Measurements from ENCODE around the gene NECAB2. TPM values are rescaled to one million over a fixed set of nuclear protein-coding genes. Genes with fewer than 3 reads are reported as not detected.

Gene NECAB2
- total and polyA plus RNA-seq, 2 of the 8 experiments (the other 6 are each of a cell fraction or from before 2014, with no cell fraction given): 3.6 to 4.2 TPM

DNA sequence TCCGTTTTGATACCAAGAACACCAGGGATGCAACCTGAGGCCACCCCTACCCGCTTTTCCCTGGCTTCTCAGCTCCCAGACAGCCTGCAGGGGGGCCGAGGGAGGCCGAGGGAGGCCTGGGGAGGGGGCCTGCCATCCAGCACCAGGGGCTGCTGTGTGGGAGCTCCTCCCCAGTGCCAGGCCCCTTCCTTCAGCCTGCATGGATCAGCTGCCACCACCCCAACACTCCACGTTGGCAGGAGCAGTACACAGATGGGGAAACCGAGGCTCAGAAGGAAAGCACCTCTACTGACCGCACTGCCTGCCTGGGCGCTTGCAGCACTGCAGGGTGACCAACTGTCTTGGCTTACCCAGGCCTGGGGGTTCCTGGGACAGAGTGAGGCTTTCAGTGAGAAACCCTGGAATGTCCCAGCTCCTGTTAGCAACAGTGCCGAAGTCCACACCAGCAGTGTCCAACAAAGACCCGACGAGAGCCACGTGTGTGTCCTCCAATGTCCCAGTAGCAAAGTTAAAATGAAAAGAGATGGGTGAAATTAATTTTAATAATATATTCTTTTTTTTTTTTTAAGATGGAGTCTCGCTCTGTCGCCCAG lies 20.3 kb upstream of the NECAB2 start:
- Histone ChIP-seq H4K91ac (replicated peaks; ENCODE audit: insufficient read length, low read length) (no peak overlapping the region), H3K4me1 (replicated peaks in 1 of 4; ENCODE audit: control insufficient read depth in 3 of 4, insufficient read depth in 4 of 4, low read length in 3 of 4) (no peaks in the 10 kb centered on the region), H3K14ac (ENCODE audit: insufficient read length) (no peak overlapping the region), H2BK5ac (ENCODE audit: low read depth, low read length) (no peak overlapping the region), H2AK5ac (ENCODE audit: low read depth, low read length) (no peak overlapping the region), H3K23me2 (ENCODE audit: low read depth, low read length) (0 out of 2 replicates have a peak, but pooled peaks cover 1% of the 10 kb centered on the region), H2BK12ac (ENCODE audit: low read depth, low read length) (no peak overlapping the region), H2BK15ac (ENCODE audit: low read length) (no peak overlapping the region), H2BK20ac (ENCODE audit: low read length) (no peak overlapping the region), H3K36me3 (ENCODE audit: control insufficient read depth in 2 of 4, insufficient read depth in 4 of 4, low read length in 3 of 4) (no peaks in the 10 kb centered on the region), H4K8ac (ENCODE audit: extremely low read depth, insufficient read depth, low read length) (no peak overlapping the region), H3K56ac (replicated peaks; ENCODE audit: insufficient read length, low read depth, low read length) (no peak overlapping the region), H3K79me1 (ENCODE audit: low read depth, low read length) (no peaks in the 10 kb centered on the region), H2AFZ (ENCODE audit: low read length) (no peak overlapping the region), H3K4me2 (ENCODE audit: insufficient read depth in 1 of 2, low read depth in 2 of 2, low read length in 2 of 2) (no peak overlapping the region), H2BK120ac (replicated peaks; ENCODE audit: low read depth, low read length) (no peak overlapping the region), H3K18ac (ENCODE audit: extremely low read depth, low read length) (no peak overlapping the region), H4K20me1 (replicated peaks in 1 of 2; ENCODE audit: control insufficient read depth in 1 of 2, insufficient read depth in 2 of 2, low read length in 2 of 2) (peaks cover 0 to 2% of the 10 kb centered on the region in 2 experiments), H4K5ac (ENCODE audit: insufficient read length, low read depth, low read length) (no peak overlapping the region), H3K9ac (replicated peaks in 1 of 4; ENCODE audit: extremely low read depth in 1 of 4, low read depth in 3 of 4, low read length in 3 of 4) (no peak overlapping the region), H3K27me3 (replicated peaks in 1 of 4; ENCODE audit: control insufficient read depth in 3 of 4, extremely low read depth in 1 of 4, insufficient read depth in 3 of 4, low read length in 3 of 4) (no peaks in the 10 kb centered on the region; a peak in 1 of 7 replicates), H3K4ac (replicated peaks; ENCODE audit: insufficient read length, low read depth, low read length) (no peak overlapping the region), H3K27ac (ENCODE audit: low read depth, low read length) (no peak overlapping the region), H3K79me2 (ENCODE audit: control insufficient read depth in 1 of 2, insufficient read depth in 2 of 2, low read length in 2 of 2) (no peaks in the 10 kb centered on the region), H3K9me3 (ENCODE audit: insufficient read depth in 2 of 2, low read depth in 1 of 2, low read length in 1 of 2) (no peaks in the 10 kb centered on the region), H3K23ac (ENCODE audit: insufficient read length) (no peak overlapping the region), H3K4me3 (ENCODE audit: extremely low read depth in 1 of 4, insufficient read depth in 2 of 4, low read depth in 3 of 4, low read length in 4 of 4) (no peak overlapping the region)
- ChIA-PET POLR2A (ENCODE audit: partially characterized antibody) (interaction anchor here (0.6 to 1.2 kb wide), 2 partner anchors 17 to 18 kb away, joined by 3 to 4 read pairs; no protein-coding TSS in a partner anchor), CTCF (ENCODE audit: partially characterized antibody) (interaction anchor here (0.7 to 2.4 kb wide), 10 partner anchors 9 to 118 kb away, joined by 3 to 13 read pairs (median 4); no protein-coding TSS in a partner anchor)
- DNase-seq (ENCODE audit: low read depth in 1 of 2, low spot score in 2 of 2) (no peak), FAIRE-seq (no peak)
- WGBS, 2 experiments (ENCODE audit: extremely low coverage in 1 of 2, insufficient coverage in 1 of 2, insufficient read length in 1 of 2, insufficient replicate concordance in 2 of 2, low coverage in 1 of 2, low lambda C conversion rate in 2 of 2, missing lambda C conversion rate in 1 of 2): 90% methylated on average over 12 of the region's 14 CpGs; no CpG with 5 or more reads in 1 of the 2 experiments
- TF ChIP-seq CBX8 (IDR thresholded peaks at IDR 0.05; ENCODE audit: borderline replicate concordance, low read depth, low read length) (no peak), ATF3 (IDR thresholded peaks at IDR 0.05; ENCODE audit: insufficient read depth, low read depth, low read length) (no peak), RAD21 (IDR thresholded peaks at IDR 0.05 in 1 of 2, conservative IDR thresholded peaks at IDR 0.05 in 1 of 2; ENCODE audit: low read depth in 2 of 2, low read length in 2 of 2) (no peak), SUZ12 (IDR thresholded peaks at IDR 0.05; ENCODE audit: low read length) (no peak), TAF7 (optimal IDR thresholded peaks at IDR 0.05; ENCODE audit: borderline replicate concordance, low read depth, low read length) (no peak), POLR2A (IDR thresholded peaks at IDR 0.05; ENCODE audit: control extremely low read depth in 1 of 2, low read depth in 2 of 2, low read length in 2 of 2) (no peak), MAX (IDR thresholded peaks at IDR 0.05) (no peak), SP1 (IDR thresholded peaks at IDR 0.05; ENCODE audit: low read depth, low read length) (no peak), BRCA1 (IDR thresholded peaks at IDR 0.05; ENCODE audit: low read depth, low read length) (no peak), CHD2 (IDR thresholded peaks at IDR 0.05; ENCODE audit: low read length) (no peak), TCF12 (IDR thresholded peaks at IDR 0.05; ENCODE audit: low read depth, low read length) (no peak), TAF1 (IDR thresholded peaks at IDR 0.05; ENCODE audit: low read depth, low read length) (no peak), JUN (IDR thresholded peaks at IDR 0.05; ENCODE audit: low read depth, low read length) (no peak)
